AG04450 (cell line): ENCODE results near the gene ZNF335. TPM values are rescaled to one million over a fixed set of nuclear protein-coding genes. Genes with fewer than 3 reads are reported as not detected.

Source experiments
- CTCF ChIA-PET: fragments of 300-600, 350-600 bp; formaldehyde crosslinking; extraction: SDS; loops from one replicate; lab custom pipeline; 2022; ENCODE audit warnings: antibody characterized with exemption, inconsistent platforms; lab: Charles Lee
- POLR2A ChIA-PET: fragments of 350-600 bp; formaldehyde crosslinking; extraction: SDS; loops from one replicate; lab custom pipeline; 2021; ENCODE audit warnings: antibody characterized with exemption, inconsistent platforms; lab: Yijun Ruan, JAX
- DNase-seq: peaks from one replicate; pipeline ENCODE4 v3.0.0-alpha.2; 2011; ENCODE audit warnings: low read depth, low spot score
- H3K27ac ChIP-seq: one replicate; pipeline ENCODE4 v1.5.1; 2012; ENCODE audit warnings: low read depth, low read length, control low read depth
- H3K27me3 ChIP-seq: one replicate; pipeline ENCODE4 v1.6.0; 2012; ENCODE audit warnings: low read length; ENCODE audit not compliant: control insufficient read depth, insufficient read depth
- H3K4me3 ChIP-seq: 2 replicates; pipeline ENCODE4 v1.5.1; 2011; ENCODE audit warnings: mild to moderate bottlenecking, low read depth, low read length, control low read depth
- H3K9me3 ChIP-seq: 2 replicates; pipeline ENCODE4 v1.5.1; 2012; ENCODE audit warnings: low read length; ENCODE audit not compliant: control insufficient read depth, insufficient read depth
- CTCF ChIP-seq: IDR thresholded peaks from 2 replicates; pipeline ENCODE4 v1.5.1; 2011; ENCODE audit warnings: low read depth, low read length, control low read depth, inconsistent platforms
- polyA plus RNA-seq: library from polyadenylated mRNA; depleted of rRNA; stranded (reverse); fragments of >200 nt; gene quantifications from 2 replicates; pipeline ENCODE4 v1.2.3, GENCODE V29; 2011

The ZNF335 gene
- polyA plus RNA-seq, 1 experiment: 5.5 TPM

GRCh38 chr20:45927071-45927878 is 44.7 kb downstream of the ZNF335 start:
- Histone ChIP-seq H3K9me3 (no peaks in the 10 kb centered on the region), H3K4me3 (no peak overlapping the region), H3K27ac (no peak overlapping the region), H3K27me3 (no peaks in the 10 kb centered on the region)
- DNase-seq: no peak
- CTCF ChIA-PET: interaction anchor here (0.8 to 1.1 kb wide), 3 partner anchors 37 to 43 kb away, joined by 3 to 5 read pairs (median 4); no protein-coding TSS in a partner anchor
- POLR2A ChIA-PET: interaction anchor here (1.1 to 4.1 kb wide), 2 partner anchors 7 to 101 kb away, joined by 3 to 47 read pairs; partner anchors contain the start of gene PCIF1
- no peak for TF ChIP-seq CTCF

GRCh38 chr20:45926731-45927070 is 45.3 kb downstream of the ZNF335 start:
- Histone ChIP-seq H3K4me3 (no peak overlapping the region), H3K27me3 (no peaks in the 10 kb centered on the region), H3K9me3 (no peaks in the 10 kb centered on the region), H3K27ac (no peak overlapping the region)
- DNase-seq: no peak
- no peak for TF ChIP-seq CTCF
- ChIA-PET POLR2A (interaction anchor here (4.1 kb wide), 1 partner anchor 8 kb away, joined by 47 read pairs; the partner anchor contains the start of gene PCIF1), CTCF (interaction anchor here (1.1 kb wide), 1 partner anchor 37 kb away, joined by 3 read pairs; no protein-coding TSS in a partner anchor)

- Histone ChIP-seq H3K27me3 (no peaks in the 10 kb centered on the region), H3K4me3 (no peak overlapping the region), H3K9me3 (no peaks in the 10 kb centered on the region), H3K27ac (no peak overlapping the region)
- DNase-seq: no peak
- no peak for TF ChIP-seq CTCF
- ChIA-PET CTCF (interaction anchor here (0.7 to 1.5 kb wide), 3 partner anchors 36 to 44 kb away, joined by 3 to 5 read pairs (median 4); no protein-coding TSS in a partner anchor), POLR2A (interaction anchor here (1.2 to 4.1 kb wide), 2 partner anchors 9 to 14 kb away, joined by 4 to 47 read pairs; partner anchors contain the start of genes PCIF1 and PLTP)
Measured at GRCh38 chr20:45925821-45926506, 46.0 kb downstream of the ZNF335 start.

GRCh38 chr20:45924391-45925261 is 47.4 kb downstream of the ZNF335 start:
- no peaks in the 10 kb centered on the region for H3K27me3 ChIP-seq
- no peak overlapping the region for H3K4me3 ChIP-seq
- no peak for DNase-seq
- CTCF ChIA-PET: interaction anchor here (0.7 to 2.3 kb wide), 5 partner anchors 9 to 125 kb away, joined by 3 to 11 read pairs (median 5); no protein-coding TSS in a partner anchor
- H3K27ac ChIP-seq: peak overlapping the region; percentile 47
- POLR2A ChIA-PET: interaction anchor here (0.7 to 4.1 kb wide), 4 partner anchors 10 to 34 kb away, joined by 3 to 47 read pairs (median 11); partner anchors contain the start of genes CTSA, NEURL2, PCIF1 and PLTP
- TF ChIP-seq CTCF: no peak
- H3K9me3 ChIP-seq: no peaks in the 10 kb centered on the region
